Measurements from ENCODE around the gene GTF2H1.

The GTF2H1 gene

DNA sequence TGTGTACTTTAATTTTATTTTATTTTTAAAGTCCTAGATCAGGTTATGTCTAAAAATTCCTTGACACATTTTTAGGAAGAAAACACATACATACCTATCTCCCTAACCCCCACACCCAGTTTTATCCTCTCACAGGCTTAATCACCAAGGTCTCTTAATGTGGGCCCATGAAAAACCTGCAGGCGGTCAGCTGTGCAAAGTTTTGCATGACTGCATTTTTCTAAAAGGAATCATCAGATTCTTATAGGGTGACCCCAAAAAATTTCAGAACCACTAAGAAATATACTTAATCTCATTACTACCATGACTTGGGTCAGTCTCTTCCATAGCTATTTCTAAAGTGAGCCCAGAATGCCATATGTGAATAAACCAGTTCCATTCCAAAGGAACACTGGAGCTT lies 36.5 kb upstream of the GTF2H1 start:
- H3K18ac ChIP-seq (ENCODE audit: low read depth in 1 of 2, low read length in 2 of 2), result no peak overlapping the region
- no peak overlapping the region for H3K27ac ChIP-seq (ENCODE audit: low read length, poor library complexity, severe bottlenecking)
- no peak overlapping the region for H2AFZ ChIP-seq (ENCODE audit: low read depth, low read length)
- no peak overlapping the region for H3K4me2 ChIP-seq (ENCODE audit: low read length, poor library complexity, severe bottlenecking)
- no peaks in the 10 kb centered on the region for H3K4me1 ChIP-seq (ENCODE audit: control insufficient read depth, insufficient read depth, low read depth, low read length)
- H3K4me3 ChIP-seq (ENCODE audit: insufficient read depth in 1 of 2, low read depth in 1 of 2, low read length in 2 of 2), result no peak overlapping the region
- no peak overlapping the region for H3K9ac ChIP-seq (ENCODE audit: low read length)
- H4K8ac ChIP-seq (ENCODE audit: low read length), result no peak overlapping the region
- H3K23ac ChIP-seq (ENCODE audit: low read length in 2 of 2), result no peak overlapping the region
- no peak overlapping the region for H2BK12ac ChIP-seq (ENCODE audit: low read length in 2 of 2)
- H3K4ac ChIP-seq (ENCODE audit: low read depth in 1 of 2, low read length in 2 of 2), result no peak overlapping the region
- 98% methylated on average over 1 of the region's 1 CpG for WGBS
- no peak overlapping the region for H3K14ac ChIP-seq (ENCODE audit: low read length in 2 of 2)
- no peak overlapping the region for H2BK15ac ChIP-seq (ENCODE audit: low read depth, poor library complexity, severe bottlenecking)
- H4K91ac ChIP-seq (ENCODE audit: low read length), result no peak overlapping the region
- H3K36me3 ChIP-seq (ENCODE audit: control insufficient read depth in 1 of 2, insufficient read depth in 2 of 2, low read depth in 1 of 2, low read length in 2 of 2), result peaks cover 20 to 89% of the 10 kb centered on the region in 2 experiments
- H3K9me3 ChIP-seq (ENCODE audit: control insufficient read depth, low read length), result no peaks in the 10 kb centered on the region
- peaks cover 1% of the 10 kb centered on the region for H3K79me1 ChIP-seq (replicated peaks; ENCODE audit: low read length, poor library complexity, severe bottlenecking)
- no peak overlapping the region for H2BK120ac ChIP-seq (ENCODE audit: low read depth, low read length)
- no peaks in the 10 kb centered on the region for H3K27me3 ChIP-seq (ENCODE audit: control insufficient read depth in 1 of 2, insufficient read depth in 1 of 2, low read length in 2 of 2)
- no peak overlapping the region for H2BK5ac ChIP-seq (ENCODE audit: low read depth, low read length, poor library complexity, severe bottlenecking)
- no peak overlapping the region for H2AK5ac ChIP-seq (ENCODE audit: low read length, severe bottlenecking)
- no peak for DNase-seq

DNA sequence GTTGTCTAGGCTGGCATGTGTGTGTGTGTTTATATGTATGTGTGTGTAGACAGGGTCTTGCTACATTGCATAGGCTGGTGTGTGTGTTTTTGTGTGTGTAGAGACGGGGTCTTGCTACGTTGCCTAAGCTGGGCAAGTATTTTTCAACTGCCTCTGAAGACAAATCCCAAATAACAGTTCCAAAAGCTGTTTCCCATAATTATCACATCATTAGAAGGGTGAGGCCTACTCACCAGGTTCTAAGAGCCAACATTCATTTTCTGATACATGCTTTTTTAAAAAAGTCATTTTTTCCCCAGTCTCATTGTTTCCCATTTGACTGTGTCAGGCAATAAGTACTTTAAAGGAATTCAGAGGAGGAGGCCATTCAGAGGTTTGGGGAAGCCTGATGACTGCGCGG lies 33.5 kb upstream of the GTF2H1 start:
- Histone ChIP-seq H2AFZ (ENCODE audit: low read depth, low read length) (no peak overlapping the region), H3K23ac (ENCODE audit: low read length in 2 of 2) (no peak overlapping the region), H3K14ac (ENCODE audit: low read length in 2 of 2) (no peak overlapping the region), H4K91ac (ENCODE audit: low read length) (no peak overlapping the region), H3K27ac (ENCODE audit: low read length, poor library complexity, severe bottlenecking) (no peak overlapping the region), H3K18ac (ENCODE audit: low read depth in 1 of 2, low read length in 2 of 2) (no peak overlapping the region), H3K4me2 (ENCODE audit: low read length, poor library complexity, severe bottlenecking) (no peak overlapping the region), H3K79me1 (replicated peaks; ENCODE audit: low read length, poor library complexity, severe bottlenecking) (peaks cover 3% of the 10 kb centered on the region), H3K4ac (ENCODE audit: low read depth in 1 of 2, low read length in 2 of 2) (no peak overlapping the region), H3K27me3 (ENCODE audit: control insufficient read depth in 1 of 2, insufficient read depth in 1 of 2, low read length in 2 of 2) (no peaks in the 10 kb centered on the region), H3K9ac (ENCODE audit: low read length) (no peak overlapping the region), H2BK15ac (ENCODE audit: low read depth, poor library complexity, severe bottlenecking) (no peak overlapping the region), H3K4me1 (ENCODE audit: control insufficient read depth, insufficient read depth, low read depth, low read length) (no peaks in the 10 kb centered on the region), H4K8ac (ENCODE audit: low read length) (no peak overlapping the region), H2AK5ac (ENCODE audit: low read length, severe bottlenecking) (no peak overlapping the region), H3K9me3 (ENCODE audit: control insufficient read depth, low read length) (no peaks in the 10 kb centered on the region), H2BK12ac (ENCODE audit: low read length in 2 of 2) (no peak overlapping the region), H2BK5ac (ENCODE audit: low read depth, low read length, poor library complexity, severe bottlenecking) (no peak overlapping the region), H3K36me3 (ENCODE audit: control insufficient read depth in 1 of 2, insufficient read depth in 2 of 2, low read depth in 1 of 2, low read length in 2 of 2) (peaks cover 25 to 90% of the 10 kb centered on the region in 2 experiments), H2BK120ac (ENCODE audit: low read depth, low read length) (no peak overlapping the region), H3K4me3 (ENCODE audit: insufficient read depth in 1 of 2, low read depth in 1 of 2, low read length in 2 of 2) (no peak overlapping the region)
- no peak for DNase-seq
- 100% methylated on average over 3 of the region's 4 CpGs for WGBS

DNA sequence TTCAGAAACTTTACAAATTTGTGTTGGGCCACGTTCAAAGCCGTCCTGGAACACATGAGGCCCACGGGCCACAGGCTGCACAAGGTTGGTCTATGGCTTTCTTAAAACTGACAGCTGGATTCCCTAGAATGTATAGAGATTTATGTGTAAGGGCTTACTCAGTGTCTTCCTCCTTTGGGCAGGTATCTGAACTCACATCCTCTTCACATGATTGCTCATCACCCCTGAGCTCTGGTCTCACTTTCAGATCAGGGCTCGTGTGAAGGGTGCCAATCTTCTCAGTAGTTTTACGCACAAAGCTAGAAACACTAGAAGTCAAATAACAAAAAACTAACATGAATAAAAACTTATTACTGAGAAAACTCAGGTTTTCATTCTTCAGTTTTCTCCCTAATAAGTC lies 27.5 kb upstream of the GTF2H1 start:
- Histone ChIP-seq H3K14ac (ENCODE audit: low read length in 2 of 2) (no peak overlapping the region), H4K91ac (ENCODE audit: low read length) (no peak overlapping the region), H4K8ac (ENCODE audit: low read length) (no peak overlapping the region), H3K36me3 (ENCODE audit: control insufficient read depth in 1 of 2, insufficient read depth in 2 of 2, low read depth in 1 of 2, low read length in 2 of 2) (peaks cover 15 to 87% of the 10 kb centered on the region in 2 experiments), H2BK120ac (ENCODE audit: low read depth, low read length) (no peak overlapping the region), H2AFZ (ENCODE audit: low read depth, low read length) (no peak overlapping the region), H3K27ac (ENCODE audit: low read length, poor library complexity, severe bottlenecking) (no peak overlapping the region), H3K23ac (ENCODE audit: low read length in 2 of 2) (no peak overlapping the region), H3K4me2 (ENCODE audit: low read length, poor library complexity, severe bottlenecking) (no peak overlapping the region), H2BK12ac (ENCODE audit: low read length in 2 of 2) (no peak overlapping the region), H3K4me1 (ENCODE audit: control insufficient read depth, insufficient read depth, low read depth, low read length) (no peaks in the 10 kb centered on the region), H2BK5ac (ENCODE audit: low read depth, low read length, poor library complexity, severe bottlenecking) (no peak overlapping the region), H3K27me3 (ENCODE audit: control insufficient read depth in 1 of 2, insufficient read depth in 1 of 2, low read length in 2 of 2) (no peaks in the 10 kb centered on the region), H3K79me1 (replicated peaks; ENCODE audit: low read length, poor library complexity, severe bottlenecking) (peaks cover 4% of the 10 kb centered on the region), H2AK5ac (ENCODE audit: low read length, severe bottlenecking) (no peak overlapping the region), H3K9me3 (ENCODE audit: control insufficient read depth, low read length) (no peaks in the 10 kb centered on the region), H2BK15ac (ENCODE audit: low read depth, poor library complexity, severe bottlenecking) (no peak overlapping the region), H3K4me3 (ENCODE audit: insufficient read depth in 1 of 2, low read depth in 1 of 2, low read length in 2 of 2) (no peak overlapping the region), H3K4ac (ENCODE audit: low read depth in 1 of 2, low read length in 2 of 2) (no peak overlapping the region), H3K18ac (ENCODE audit: low read depth in 1 of 2, low read length in 2 of 2) (no peak overlapping the region), H3K9ac (ENCODE audit: low read length) (no peak overlapping the region)
- DNase-seq, result no peak
- 93% methylated on average over 5 of the region's 5 CpGs for WGBS

DNA sequence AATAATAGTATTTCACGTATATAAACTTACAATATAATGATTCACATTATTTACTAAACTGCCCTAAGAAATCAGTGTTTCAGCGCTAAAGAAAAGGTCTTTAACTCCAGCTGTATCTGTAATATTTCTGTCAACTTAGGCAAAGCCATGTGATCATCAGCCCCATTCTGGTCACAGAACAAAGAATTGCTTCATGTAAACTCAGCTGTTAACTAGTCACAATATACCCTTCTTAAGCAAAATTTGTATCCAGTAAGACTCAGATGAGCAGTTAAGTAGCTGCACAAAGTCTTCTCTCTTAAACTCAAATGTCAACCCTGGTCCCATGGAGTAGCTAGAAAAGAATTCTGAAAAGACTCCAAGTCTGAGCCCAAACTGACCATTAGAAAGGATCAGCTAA lies 27.1 kb upstream of the GTF2H1 start:
- no peak overlapping the region for H3K23ac ChIP-seq (ENCODE audit: low read length in 2 of 2)
- no peak overlapping the region for H3K18ac ChIP-seq (ENCODE audit: low read depth in 1 of 2, low read length in 2 of 2)
- 96% methylated on average over 2 of the region's 2 CpGs for WGBS
- no peak overlapping the region for H2AFZ ChIP-seq (ENCODE audit: low read depth, low read length)
- H4K8ac ChIP-seq (ENCODE audit: low read length), result no peak overlapping the region
- H3K4me2 ChIP-seq (ENCODE audit: low read length, poor library complexity, severe bottlenecking), result no peak overlapping the region
- no peak overlapping the region for H3K4me3 ChIP-seq (ENCODE audit: insufficient read depth in 1 of 2, low read depth in 1 of 2, low read length in 2 of 2)
- H3K14ac ChIP-seq (ENCODE audit: low read length in 2 of 2), result no peak overlapping the region
- peaks cover 4% of the 10 kb centered on the region for H3K79me1 ChIP-seq (replicated peaks; ENCODE audit: low read length, poor library complexity, severe bottlenecking)
- no peak overlapping the region for H3K27ac ChIP-seq (ENCODE audit: low read length, poor library complexity, severe bottlenecking)
- no peaks in the 10 kb centered on the region for H3K27me3 ChIP-seq (ENCODE audit: control insufficient read depth in 1 of 2, insufficient read depth in 1 of 2, low read length in 2 of 2)
- no peak overlapping the region for H2AK5ac ChIP-seq (ENCODE audit: low read length, severe bottlenecking)
- DNase-seq, result no peak
- H2BK5ac ChIP-seq (ENCODE audit: low read depth, low read length, poor library complexity, severe bottlenecking), result no peak overlapping the region
- H3K36me3 ChIP-seq (ENCODE audit: control insufficient read depth in 1 of 2, insufficient read depth in 2 of 2, low read depth in 1 of 2, low read length in 2 of 2), result peaks cover 15 to 87% of the 10 kb centered on the region in 2 experiments
- no peak overlapping the region for H2BK120ac ChIP-seq (ENCODE audit: low read depth, low read length)
- no peak overlapping the region for H4K91ac ChIP-seq (ENCODE audit: low read length)
- no peak overlapping the region for H2BK12ac ChIP-seq (ENCODE audit: low read length in 2 of 2)
- H3K4me1 ChIP-seq (ENCODE audit: control insufficient read depth, insufficient read depth, low read depth, low read length), result no peaks in the 10 kb centered on the region
- no peak overlapping the region for H2BK15ac ChIP-seq (ENCODE audit: low read depth, poor library complexity, severe bottlenecking)
- H3K9ac ChIP-seq (ENCODE audit: low read length), result no peak overlapping the region
- H3K9me3 ChIP-seq (ENCODE audit: control insufficient read depth, low read length), result no peaks in the 10 kb centered on the region
- no peak overlapping the region for H3K4ac ChIP-seq (ENCODE audit: low read depth in 1 of 2, low read length in 2 of 2)

Data from mesenchymal stem cell (in vitro differentiated cells and primary cell).